IgD-negative memory B cell (primary cell): ENCODE measurements around the gene KRTAP2-4. TPM values are rescaled to one million over a fixed set of nuclear protein-coding genes. Genes with fewer than 3 reads are reported as not detected.

Experiments
- H3K27ac Mint-ChIP-seq, 3 donors: one replicate each; pipeline ENCODE4 v1.8.0; 2020 to 2022; ENCODE audit warnings: mild to moderate bottlenecking in 3 of 3, mixed read lengths in 3 of 3, moderate library complexity in 1 of 3
- H3K27me3 Mint-ChIP-seq: one replicate; pipeline ENCODE4 v1.8.0; 2021; ENCODE audit warnings: mixed read lengths
- H3K36me3 Mint-ChIP-seq: one replicate; pipeline ENCODE4 v1.8.0; 2020; ENCODE audit warnings: mild to moderate bottlenecking, mixed read lengths
- H3K4me1 Mint-ChIP-seq, 3 donors: one replicate each; pipeline ENCODE4 v1.8.0; 2020 to 2022; ENCODE audit warnings: mixed read lengths in 3 of 3, mild to moderate bottlenecking in 1 of 3
- H3K4me3 Mint-ChIP-seq, 4 donors: one replicate each; pipeline ENCODE4 v1.8.0; 2020 to 2022; ENCODE audit warnings: mild to moderate bottlenecking in 4 of 4, mixed read lengths in 4 of 4, moderate library complexity in 3 of 4
- H3K9me3 Mint-ChIP-seq, 3 donors: one replicate each; pipeline ENCODE4 v1.8.0; 2020 to 2021; ENCODE audit warnings: mixed read lengths in 3 of 3, mild to moderate bottlenecking in 1 of 3
- polyA plus RNA-seq: library from polyadenylated mRNA; unstranded; fragments of 300-500 nt; fragmentation: Illumina TruSeq; gene quantifications from one replicate; pipeline ENCODE4 v1.2.3, GENCODE V29; 2021

The KRTAP2-4 gene
- polyA plus RNA-seq, 1 donor from 2014 or later, result not detected

DNA sequence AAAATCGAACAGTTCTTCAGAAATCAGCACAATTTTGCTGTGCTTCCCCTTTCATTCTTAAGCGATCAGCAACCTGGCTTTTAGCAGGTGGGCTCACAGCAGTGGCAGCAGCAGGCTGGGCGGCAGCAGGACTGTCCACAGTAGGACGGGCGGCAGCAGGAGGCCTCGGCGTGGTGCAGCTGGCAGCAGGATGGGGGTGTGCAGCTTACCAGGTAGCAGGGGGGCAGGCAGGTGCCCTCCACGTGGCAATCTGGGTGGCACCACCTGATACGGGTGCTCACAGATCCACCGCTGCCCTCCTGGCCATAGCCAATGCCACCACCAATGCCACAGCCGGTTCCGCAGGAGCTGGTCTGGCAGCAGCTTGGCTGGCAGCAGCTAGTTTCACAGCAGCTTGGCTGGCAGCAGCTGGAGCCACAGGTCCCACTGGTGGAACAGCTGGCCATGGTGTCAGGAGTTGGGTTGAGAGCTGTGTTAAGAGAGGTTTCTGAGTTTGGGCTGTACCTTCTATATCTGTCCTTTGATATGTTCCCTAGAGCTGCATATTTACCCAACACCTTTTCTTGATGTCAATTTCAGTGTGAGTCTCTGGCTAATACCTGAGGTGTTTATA lies 35.9 kb downstream of the KRTAP2-4 start, which contains the start of gene KRTAP1-4:
Gene KRTAP1-4, minus strand, starts transcription at position 563 of the 613 bp plus-strand sequence. Its CDS starts 117 bp downstream, at position 446.
- H3K9me3 Mint-ChIP-seq, result no peaks in the 10 kb centered on the region
- no peak within 1 kb of the TSS for H3K27ac Mint-ChIP-seq
- no peak within 1 kb of the TSS for H3K4me3 Mint-ChIP-seq
- peaks cover 3% of the 10 kb centered on the region for H3K36me3 Mint-ChIP-seq
- no peaks in the 10 kb centered on the region for H3K4me1 Mint-ChIP-seq
- peaks cover 19% of the 10 kb centered on the region for H3K27me3 Mint-ChIP-seq

GRCh38 chr17:41026715-41027471 lies 38.8 kb downstream of the KRTAP2-4 start, which contains the start of gene KRTAP1-5:
Gene KRTAP1-5, minus strand, starts transcription at chr17:41027208. Its CDS starts 53 bp downstream, at chr17:41027155.
- no peaks in the 10 kb centered on the region for H3K4me1 Mint-ChIP-seq
- no peaks in the 10 kb centered on the region for H3K9me3 Mint-ChIP-seq
- no peak within 1 kb of the TSS for H3K27ac Mint-ChIP-seq
- H3K36me3 Mint-ChIP-seq, result peaks cover 3% of the 10 kb centered on the region
- H3K4me3 Mint-ChIP-seq, result no peak within 1 kb of the TSS
- peaks cover 23% of the 10 kb centered on the region for H3K27me3 Mint-ChIP-seq

DNA sequence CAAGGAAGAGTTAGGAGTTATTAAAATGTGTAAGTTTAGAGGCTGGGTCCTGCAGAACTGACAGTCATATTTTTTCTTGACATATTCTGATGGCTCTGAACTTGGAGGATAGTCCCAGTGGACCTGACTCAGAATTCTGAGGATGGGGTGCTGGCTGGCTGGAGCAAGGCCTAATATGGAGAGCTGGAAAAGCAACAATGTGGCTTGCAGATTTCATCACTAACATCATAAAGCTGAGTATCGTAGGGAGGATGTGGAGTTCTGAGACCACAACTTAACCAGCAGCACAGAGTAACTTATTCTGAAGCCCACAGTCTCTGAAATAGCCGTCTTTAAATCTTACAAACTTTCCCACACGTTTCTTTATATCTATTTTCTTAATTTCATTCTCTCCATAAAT lies 41.0 kb downstream of the KRTAP2-4 start:
- Mint-ChIP-seq H3K36me3 (peaks cover 3% of the 10 kb centered on the region), H3K9me3 (peaks cover 3 to 6% (median 5%) of the 10 kb centered on the region in 3 donors), H3K4me1 (no peaks in the 10 kb centered on the region), H3K4me3 (no peak overlapping the region), H3K27me3 (peaks cover 20% of the 10 kb centered on the region), H3K27ac (no peak overlapping the region)

DNA sequence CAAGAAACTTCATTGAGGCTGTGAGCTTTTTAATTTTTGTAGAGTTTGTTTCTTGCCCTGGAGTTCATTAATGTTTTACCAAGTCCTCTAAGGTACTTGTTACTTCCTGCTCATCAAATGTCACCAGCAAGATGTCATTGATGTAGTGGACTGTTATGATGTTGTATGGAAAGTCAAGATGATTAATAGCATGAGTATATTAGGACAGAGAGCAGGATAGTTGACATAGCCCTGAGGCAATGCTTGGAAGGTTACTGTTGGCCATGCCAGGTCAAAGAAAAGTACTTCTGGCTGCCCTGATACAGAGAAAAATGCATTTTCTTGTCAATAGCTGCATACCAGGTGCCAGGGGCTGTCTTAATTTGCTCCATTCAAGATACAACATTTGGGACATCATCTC lies 45.3 kb downstream of the KRTAP2-4 start:
- no peaks in the 10 kb centered on the region for H3K36me3 Mint-ChIP-seq
- no peaks in the 10 kb centered on the region for H3K4me1 Mint-ChIP-seq
- H3K27me3 Mint-ChIP-seq, result peaks cover 7% of the 10 kb centered on the region
- H3K4me3 Mint-ChIP-seq, result no peak overlapping the region
- peaks cover 3 to 6% (median 5%) of the 10 kb centered on the region in 3 donors for H3K9me3 Mint-ChIP-seq
- H3K27ac Mint-ChIP-seq, result no peak overlapping the region

DNA sequence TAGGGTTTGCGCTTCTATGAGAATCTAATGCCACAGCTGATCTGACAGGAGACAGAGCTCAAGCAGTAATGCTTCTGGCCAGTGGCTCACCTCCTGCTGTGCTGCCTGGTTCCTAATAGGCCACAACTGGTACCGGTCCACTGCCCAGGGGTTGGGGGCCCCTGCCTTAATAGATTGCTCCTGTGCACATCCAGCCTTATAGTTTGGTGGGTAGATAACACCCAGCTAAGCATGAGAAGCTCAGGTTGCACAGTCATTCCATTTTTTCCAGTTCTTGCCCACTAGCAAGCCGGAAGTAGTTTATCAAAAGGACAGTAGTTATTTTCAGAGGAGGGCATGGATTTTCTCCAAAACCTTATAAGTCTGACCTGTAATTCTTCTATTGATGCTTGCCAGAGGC lies 46.3 kb downstream of the KRTAP2-4 start:
- Mint-ChIP-seq H3K27me3 (peaks cover 4% of the 10 kb centered on the region), H3K9me3 (peaks cover 3 to 6% (median 5%) of the 10 kb centered on the region in 3 donors), H3K4me3 (no peak overlapping the region), H3K27ac (no peak overlapping the region), H3K4me1 (no peaks in the 10 kb centered on the region), H3K36me3 (no peaks in the 10 kb centered on the region)

DNA sequence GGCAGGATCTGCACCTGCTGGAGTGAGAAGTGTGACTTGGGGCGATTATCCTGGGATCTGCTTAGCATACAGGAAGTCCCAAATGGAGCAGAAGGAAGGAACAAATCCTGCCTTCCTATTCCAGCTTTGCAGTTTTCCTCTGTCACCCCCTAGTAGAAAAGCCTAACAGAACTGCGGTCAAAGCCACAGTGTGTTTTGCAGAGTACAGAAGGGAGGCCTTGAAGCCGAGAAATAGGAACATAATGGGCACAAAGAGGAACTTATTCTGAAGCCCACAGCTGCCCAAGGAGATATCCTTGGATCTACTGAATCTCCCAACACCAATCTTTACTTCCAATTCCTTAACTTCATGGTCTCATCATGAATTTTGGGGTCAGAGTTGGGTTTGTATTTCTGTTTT lies 47.1 kb downstream of the KRTAP2-4 start:
- Mint-ChIP-seq H3K27me3 (peaks cover 2% of the 10 kb centered on the region), H3K27ac (no peak overlapping the region), H3K36me3 (no peaks in the 10 kb centered on the region), H3K4me1 (no peaks in the 10 kb centered on the region), H3K4me3 (no peak overlapping the region), H3K9me3 (peaks cover 3 to 6% (median 5%) of the 10 kb centered on the region in 3 donors)

DNA sequence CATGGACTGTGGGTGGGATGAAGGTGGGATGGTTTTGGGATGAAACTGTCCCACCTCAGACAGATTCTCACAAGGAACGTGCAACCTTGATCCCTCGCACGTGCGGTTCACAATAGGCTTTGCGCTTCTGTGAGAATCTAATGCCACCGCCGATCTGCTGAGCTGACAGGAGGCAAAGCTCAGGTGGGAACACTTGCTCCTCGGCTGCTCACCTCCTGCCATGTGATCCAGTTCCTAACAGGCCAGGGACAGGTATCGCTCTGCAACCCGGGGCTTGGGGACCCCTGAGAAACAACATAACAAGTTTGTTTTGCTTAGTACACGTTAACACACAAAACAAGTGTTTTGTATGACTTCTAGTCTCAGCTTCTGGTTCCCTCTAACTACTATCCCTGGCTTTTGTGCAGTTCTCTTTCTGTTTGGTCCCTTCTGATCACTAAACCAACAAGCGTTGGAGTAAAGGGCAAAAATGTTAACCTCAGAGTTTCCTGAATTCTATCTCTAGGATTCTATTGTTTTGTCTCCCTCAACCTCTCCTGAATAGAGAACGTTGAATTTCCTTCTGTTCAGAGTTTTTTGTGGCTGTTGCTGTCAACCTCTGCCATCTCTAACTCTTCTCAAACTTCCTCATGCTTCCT lies 49.0 kb downstream of the KRTAP2-4 start:
- Mint-ChIP-seq H3K4me1 (no peaks in the 10 kb centered on the region), H3K9me3 (peaks cover 3 to 6% (median 4%) of the 10 kb centered on the region in 3 donors), H3K27ac (no peak overlapping the region), H3K36me3 (no peaks in the 10 kb centered on the region), H3K27me3 (no peaks in the 10 kb centered on the region), H3K4me3 (no peak overlapping the region)

- no peaks in the 10 kb centered on the region for H3K9me3 Mint-ChIP-seq
- no peak overlapping the region for H3K4me3 Mint-ChIP-seq
- H3K27me3 Mint-ChIP-seq, result no peaks in the 10 kb centered on the region
- H3K4me1 Mint-ChIP-seq, result no peaks in the 10 kb centered on the region
- H3K27ac Mint-ChIP-seq, result no peak overlapping the region
- no peaks in the 10 kb centered on the region for H3K36me3 Mint-ChIP-seq
Measured at GRCh38 chr17:41015454-41015853, 50.2 kb downstream of the KRTAP2-4 start.

Other genes starting within 250 kb of the KRTAP2-4 start
- 201 TPM for gene KRT10, start 243.3 kb downstream of the KRTAP2-4 start, polyA plus RNA-seq
- not detected for gene KRT12, start 198.7 kb downstream of the KRTAP2-4 start, polyA plus RNA-seq
- gene KRT20, start 180.6 kb downstream of the KRTAP2-4 start, polyA plus RNA-seq, result not detected
- not detected for gene KRT23, start 128.2 kb downstream of the KRTAP2-4 start, polyA plus RNA-seq
- gene KRT39, start 98.9 kb downstream of the KRTAP2-4 start, polyA plus RNA-seq, result not detected
- not detected for gene KRT40, start 81.6 kb downstream of the KRTAP2-4 start, polyA plus RNA-seq
- not detected for gene KRTAP3-3, start 71.7 kb downstream of the KRTAP2-4 start, polyA plus RNA-seq
- not detected for gene KRTAP3-2, start 66.0 kb downstream of the KRTAP2-4 start, polyA plus RNA-seq
- gene KRTAP3-1, start 56.8 kb downstream of the KRTAP2-4 start, polyA plus RNA-seq, result not detected
- not detected for gene KRTAP1-5, start 38.7 kb downstream of the KRTAP2-4 start, polyA plus RNA-seq
- gene KRTAP1-4, start 35.7 kb downstream of the KRTAP2-4 start, polyA plus RNA-seq, result not detected
- not detected for gene KRTAP1-3, start 31.0 kb downstream of the KRTAP2-4 start, polyA plus RNA-seq
- not detected for gene KRTAP1-1, start 24.4 kb downstream of the KRTAP2-4 start, polyA plus RNA-seq
- not detected for gene KRTAP2-1, start 18.6 kb downstream of the KRTAP2-4 start, polyA plus RNA-seq
- gene KRTAP2-2, start 10.6 kb downstream of the KRTAP2-4 start, polyA plus RNA-seq, result not detected
- gene KRTAP2-3, start 5.8 kb downstream of the KRTAP2-4 start, polyA plus RNA-seq, result not detected
- not detected for gene KRTAP4-7, start 18.3 kb upstream of the KRTAP2-4 start, polyA plus RNA-seq
- gene KRTAP4-8, start 32.3 kb upstream of the KRTAP2-4 start, polyA plus RNA-seq, result not detected
- not detected for gene KRTAP4-16, start 36.3 kb upstream of the KRTAP2-4 start, polyA plus RNA-seq
- gene KRTAP4-9, start 39.5 kb upstream of the KRTAP2-4 start, polyA plus RNA-seq, result not detected
- not detected for gene KRTAP4-11, start 52.5 kb upstream of the KRTAP2-4 start, polyA plus RNA-seq
- gene KRTAP4-12, start 58.3 kb upstream of the KRTAP2-4 start, polyA plus RNA-seq, result not detected
- not detected for gene KRTAP4-6, start 74.7 kb upstream of the KRTAP2-4 start, polyA plus RNA-seq
- not detected for gene KRTAP4-5, start 83.9 kb upstream of the KRTAP2-4 start, polyA plus RNA-seq
- gene KRTAP4-4, start 94.9 kb upstream of the KRTAP2-4 start, polyA plus RNA-seq, result not detected
- not detected for gene KRTAP4-3, start 102.3 kb upstream of the KRTAP2-4 start, polyA plus RNA-seq
- gene KRTAP4-2, start 112.3 kb upstream of the KRTAP2-4 start, polyA plus RNA-seq, result not detected
- not detected for gene KRTAP4-1, start 119.0 kb upstream of the KRTAP2-4 start, polyA plus RNA-seq
- not detected for gene KRTAP9-1, start 124.0 kb upstream of the KRTAP2-4 start, polyA plus RNA-seq
- gene KRTAP9-2, start 160.8 kb upstream of the KRTAP2-4 start, polyA plus RNA-seq, result not detected
- gene KRTAP9-3, start 166.6 kb upstream of the KRTAP2-4 start, polyA plus RNA-seq, result not detected
- gene KRTAP9-8, start 172.1 kb upstream of the KRTAP2-4 start, polyA plus RNA-seq, result not detected
- gene KRTAP9-4, start 183.8 kb upstream of the KRTAP2-4 start, polyA plus RNA-seq, result not detected
- not detected for gene KRTAP9-9, start 189.5 kb upstream of the KRTAP2-4 start, polyA plus RNA-seq
- gene KRTAP9-6, start 199.5 kb upstream of the KRTAP2-4 start, polyA plus RNA-seq, result not detected
- not detected for gene KRTAP9-7, start 209.8 kb upstream of the KRTAP2-4 start, polyA plus RNA-seq
- not detected for gene KRTAP29-1, start 237.0 kb upstream of the KRTAP2-4 start, polyA plus RNA-seq
- not detected for gene KRTAP16-1, start 243.4 kb upstream of the KRTAP2-4 start, polyA plus RNA-seq
- gene KRTAP17-1, start 249.8 kb upstream of the KRTAP2-4 start, polyA plus RNA-seq, result not detected